Gastrocnemius medialis (tissue), 4 donors: ENCODE results near the gene GP5. TPM values are rescaled to one million over a fixed set of nuclear protein-coding genes. Genes with fewer than 3 reads are reported as not detected.

Experiments used
- ATAC-seq, 2 donors: fragments of 150-250 bp; one replicate each; pipeline ENCODE4 v1.9.1; 2016
- DNase-seq, 2 donors: peaks; one replicate each; pipeline ENCODE4 v3.0.0-alpha.2; 2019
- H3K27ac ChIP-seq, 4 donors: fragments of 200-600 bp; sonication (generic); 1 replicate in 1 of 4; 2 replicates in 3 of 4; pipeline ENCODE4 v1.5.1; 2016 to 2018; ENCODE audit warnings: mild to moderate bottlenecking in 2 of 4, moderate library complexity in 1 of 4
- H3K27me3 ChIP-seq, 3 donors: fragments of 200-600 bp; sonication (generic) in 2 of 3; 1 replicate in 1 of 3; 2 replicates in 2 of 3; pipeline versions ENCODE4 v1.5.1 to v1.6.0; 2016 to 2019; ENCODE audit warnings: mild to moderate bottlenecking in 1 of 3, moderate library complexity in 1 of 3
- H3K36me3 ChIP-seq, 2 donors: fragments of 200-600 bp; sonication (generic) in 1 of 2; one replicate each; pipeline ENCODE4 v1.5.1; 2017 to 2018
- H3K4me1 ChIP-seq, 2 donors: fragments of 200-600 bp; sonication (generic) in 1 of 2; one replicate each; pipeline ENCODE4 v1.5.1; 2016 to 2017; ENCODE audit warnings: mild to moderate bottlenecking in 2 of 2
- H3K4me3 ChIP-seq, 4 donors: fragments of 200-600 bp; sonication (generic) in 3 of 4; 1 replicate in 1 of 4; 2 replicates in 3 of 4; pipeline ENCODE4 v1.5.1; 2016 to 2019; ENCODE audit warnings: mild to moderate bottlenecking in 2 of 4
- H3K9me3 ChIP-seq, 3 donors: fragments of 200-600 bp; sonication (generic) in 2 of 3; 1 replicate in 1 of 3; 2 replicates in 2 of 3; pipeline ENCODE4 v1.5.1; 2016 to 2019
- CTCF ChIP-seq, 5 experiments: fragments of 450-650 bp in 3 of 5; fragments of 200-600 bp in 2 of 5; sonication (generic) in 2 of 5; IDR thresholded peaks in 4 of 5; conservative IDR thresholded peaks in 1 of 5; 1 replicate in 4 of 5; 2 replicates in 1 of 5; pipeline ENCODE4 v1.5.1; 2016 to 2019; ENCODE audit warnings: antibody characterized with exemption in 5 of 5, mild to moderate bottlenecking in 3 of 5, moderate library complexity in 3 of 5
- POLR2A ChIP-seq, 2 donors: fragments of 450-650 bp; IDR thresholded peaks; one replicate each; pipeline ENCODE4 v1.6.1; 2017; ENCODE audit warnings: antibody characterized with exemption in 2 of 2, mild to moderate bottlenecking in 2 of 2, moderate library complexity in 2 of 2
- in situ Hi-C, 4 donors: fragments of 200-750 bp; cut with MboI; loops; one replicate each; pipeline versions ENCODE4 v1.15.0 to v1.8.0; 2017; ENCODE audit warnings: low sequenced_read_pairs in 4 of 4
- intact Hi-C: fragments of 100-400 bp; cut with DNase I; formaldehyde crosslinking; loops from one replicate; pipeline ENCODE4 v1.15.1; 2023; ENCODE audit warnings: low total_unique reads
- total RNA-seq, 4 donors: library from RNA; depleted of rRNA; stranded (reverse); fragments of >200 nt; gene quantifications; one replicate each; pipeline versions ENCODE4 v1.1.0 to v1.2.3, GENCODE V29; 2016

GP5 gene
- total RNA-seq, 4 donors from 2014 or later: 0.10 TPM; not detected in 3

DNA sequence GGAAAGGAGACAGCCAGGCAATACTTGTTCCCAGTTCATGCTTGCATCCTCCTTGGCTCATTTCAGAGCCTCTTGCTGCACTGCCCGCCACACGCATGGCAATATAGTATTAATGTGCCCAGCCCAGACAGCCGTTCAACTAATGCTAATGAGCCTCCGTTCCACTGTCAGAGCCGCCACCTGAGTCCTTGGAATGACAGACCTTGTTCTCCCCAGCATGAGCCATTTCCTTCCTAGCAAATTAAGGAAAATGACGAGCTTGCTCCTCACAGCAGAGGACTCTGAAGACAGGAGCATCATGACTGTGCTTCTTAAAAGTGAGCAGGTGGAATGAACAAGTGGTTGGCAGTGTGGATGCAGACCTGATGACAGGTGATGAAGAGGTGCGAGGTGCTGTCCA lies 18.7 kb downstream of the GP5 start:
- no peak overlapping the region for H3K4me3 ChIP-seq
- TF ChIP-seq CTCF (IDR thresholded peaks at IDR 0.05 in 4 of 5, conservative IDR thresholded peaks at IDR 0.05 in 1 of 5) (no peak), POLR2A (IDR thresholded peaks at IDR 0.05) (no peak)
- H3K27me3 ChIP-seq: peaks cover 0 to 12% (median 4%) of the 10 kb centered on the region in 3 donors
- no peaks in the 10 kb centered on the region for H3K36me3 ChIP-seq
- no peak overlapping the region for H3K27ac ChIP-seq
- DNase-seq (no peak), ATAC-seq (no peak)
- H3K9me3 ChIP-seq: no peaks in the 10 kb centered on the region
- intact Hi-C loops (no loop called here), in situ Hi-C loops (no loop called here)
- H3K4me1 ChIP-seq: no peaks in the 10 kb centered on the region

DNA sequence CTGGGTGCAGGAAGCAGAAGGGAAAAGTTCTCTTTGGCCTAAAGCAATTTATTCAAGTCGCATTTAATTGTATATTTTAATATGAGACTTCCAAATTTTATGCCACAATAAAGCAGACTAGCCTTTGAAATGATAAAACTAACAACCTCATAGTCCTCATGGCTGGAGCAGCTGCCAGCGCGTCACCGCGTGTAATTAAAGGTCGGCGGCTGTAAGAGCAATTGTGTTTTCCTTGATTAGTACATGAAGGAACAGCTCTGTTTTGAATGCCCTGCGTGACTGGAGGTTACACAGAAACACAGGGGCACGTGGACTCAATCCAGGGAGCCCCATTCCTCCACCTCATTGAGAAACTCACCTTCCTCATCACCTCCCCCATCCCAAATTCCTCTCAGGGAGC lies 19.4 kb downstream of the GP5 start:
- peaks cover 0 to 12% (median 4%) of the 10 kb centered on the region in 3 donors for H3K27me3 ChIP-seq
- no peak overlapping the region for H3K4me3 ChIP-seq
- no peak overlapping the region for H3K27ac ChIP-seq
- intact Hi-C loops (no loop called here), in situ Hi-C loops (no loop called here)
- ATAC-seq (no peak), DNase-seq (no peak)
- no peaks in the 10 kb centered on the region for H3K9me3 ChIP-seq
- H3K36me3 ChIP-seq: no peaks in the 10 kb centered on the region
- H3K4me1 ChIP-seq: no peaks in the 10 kb centered on the region
- TF ChIP-seq CTCF (IDR thresholded peaks at IDR 0.05 in 4 of 5, conservative IDR thresholded peaks at IDR 0.05 in 1 of 5) (no peak), POLR2A (IDR thresholded peaks at IDR 0.05) (no peak)

DNA sequence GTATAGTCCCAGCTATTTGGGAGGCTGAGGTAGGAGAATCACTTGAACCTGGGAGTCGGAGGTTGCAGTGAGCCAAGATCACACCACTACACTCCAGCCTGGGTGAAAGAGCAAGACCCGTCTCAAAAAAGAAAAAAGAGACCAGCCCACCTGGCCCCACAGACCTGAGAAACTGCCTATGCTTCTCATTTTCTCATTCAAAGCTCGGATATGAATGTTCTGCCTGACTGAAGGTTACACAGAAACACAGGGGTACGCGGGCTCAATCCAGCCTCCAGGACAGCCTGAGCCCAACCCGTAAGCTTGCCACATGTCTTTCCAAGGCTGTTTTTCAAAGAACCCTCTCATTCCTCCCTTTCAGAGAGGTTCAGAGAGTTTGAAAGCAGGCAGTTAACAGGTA lies 19.8 kb downstream of the GP5 start:
- Histone ChIP-seq H3K4me1 (no peaks in the 10 kb centered on the region), H3K36me3 (no peaks in the 10 kb centered on the region), H3K4me3 (no peak overlapping the region), H3K27me3 (peaks cover 0 to 12% (median 4%) of the 10 kb centered on the region in 3 donors), H3K9me3 (no peaks in the 10 kb centered on the region), H3K27ac (no peak overlapping the region)
- TF ChIP-seq POLR2A (IDR thresholded peaks at IDR 0.05) (no peak), CTCF (IDR thresholded peaks at IDR 0.05 in 4 of 5, conservative IDR thresholded peaks at IDR 0.05 in 1 of 5) (no peak)
- in situ Hi-C loops: no loop called here
- DNase-seq (no peak), ATAC-seq (no peak)
- intact Hi-C loops: no loop called here

DNA sequence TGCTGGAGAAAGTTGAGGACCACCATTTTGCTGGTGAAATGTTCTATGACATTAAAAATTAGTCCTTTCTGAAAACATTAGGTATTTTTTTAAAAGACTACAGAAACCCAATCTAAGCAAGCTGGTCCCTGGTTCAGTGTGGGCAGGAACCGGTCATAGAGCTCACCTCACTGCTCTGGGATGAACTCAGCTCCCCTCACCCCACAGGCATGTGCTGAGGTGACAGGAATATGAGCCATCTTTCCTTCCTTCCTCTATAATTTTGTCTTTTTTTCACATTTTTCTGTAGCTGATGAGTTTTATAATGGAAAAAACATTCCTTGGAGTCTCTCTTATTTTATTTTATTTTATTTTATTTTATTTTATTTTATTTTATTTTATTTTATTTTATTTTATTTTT lies 21.4 kb downstream of the GP5 start:
- H3K9me3 ChIP-seq: no peaks in the 10 kb centered on the region

More for the DNA sequence above, 21.4 kb downstream of the GP5 start:
- no peak overlapping the region for H3K4me3 ChIP-seq
- ATAC-seq (no peak), DNase-seq (no peak)
- H3K4me1 ChIP-seq: no peaks in the 10 kb centered on the region
- TF ChIP-seq CTCF (IDR thresholded peaks at IDR 0.05 in 4 of 5, conservative IDR thresholded peaks at IDR 0.05 in 1 of 5) (no peak), POLR2A (IDR thresholded peaks at IDR 0.05) (no peak)
- intact Hi-C loops (no loop called here), in situ Hi-C loops (no loop called here)
- no peak overlapping the region for H3K27ac ChIP-seq
- H3K27me3 ChIP-seq: peaks cover 0 to 12% (median 4%) of the 10 kb centered on the region in 3 donors
- no peaks in the 10 kb centered on the region for H3K36me3 ChIP-seq
